ENCODE data around the gene EDIL3. TPM values are rescaled to one million over a fixed set of nuclear protein-coding genes. Genes with fewer than 3 reads are reported as not detected.

Gene EDIL3
- total RNA-seq, 4 donors from 2014 or later = 15.9 to 29.3 (median 24.8) TPM

GRCh38 chr5:84148651-84149050 is 236.0 kb downstream of the EDIL3 start:
- H3K9me3 ChIP-seq = no peaks in the 10 kb centered on the region
- no peaks in the 10 kb centered on the region for H3K4me1 ChIP-seq
- WGBS, 2 donors = 78 to 83% methylated on average over 2 of the region's 2 CpGs
- H3K27me3 ChIP-seq = no peaks in the 10 kb centered on the region
- TF ChIP-seq CTCF (IDR thresholded peaks at IDR 0.05) (no peak), POLR2A (IDR thresholded peaks at IDR 0.05) (no peak), EP300 (IDR thresholded peaks at IDR 0.05) (no peak)
- no peak overlapping the region for H3K4me3 ChIP-seq
- no peak overlapping the region for H3K27ac ChIP-seq
- H3K36me3 ChIP-seq = no peaks in the 10 kb centered on the region
- no peak for DNase-seq (ENCODE audit: low spot score in 2 of 2)

DNA sequence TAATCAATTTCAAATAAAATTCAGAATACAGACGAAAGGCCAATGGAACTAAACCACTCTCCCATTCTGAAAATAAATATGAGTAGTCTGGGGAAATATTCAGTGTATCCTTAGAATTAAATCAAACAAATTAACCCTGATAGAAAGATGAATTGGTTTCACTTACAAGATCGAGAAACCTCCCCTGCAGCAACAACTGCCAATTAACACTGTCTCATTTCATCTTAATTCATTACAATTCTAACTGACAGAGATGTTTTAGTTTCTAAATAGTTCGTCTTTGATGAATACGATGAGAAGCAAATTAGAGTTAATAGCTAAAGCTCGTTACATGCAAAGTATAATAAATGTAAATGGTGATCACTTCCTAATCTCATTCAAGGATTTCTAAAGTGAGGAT is 247.1 kb downstream of the EDIL3 start:
- Histone ChIP-seq H3K9me3 (no peaks in the 10 kb centered on the region), H3K27ac (no peak overlapping the region), H3K4me3 (no peak overlapping the region), H3K27me3 (no peaks in the 10 kb centered on the region), H3K4me1 (no peaks in the 10 kb centered on the region), H3K36me3 (no peaks in the 10 kb centered on the region)
- 84% methylated on average over 5 of the region's 5 CpGs for WGBS, 2 donors
- TF ChIP-seq CTCF (IDR thresholded peaks at IDR 0.05) (no peak), EP300 (IDR thresholded peaks at IDR 0.05) (no peak), POLR2A (IDR thresholded peaks at IDR 0.05) (no peak)
- no peak for DNase-seq (ENCODE audit: low spot score in 2 of 2)

DNA sequence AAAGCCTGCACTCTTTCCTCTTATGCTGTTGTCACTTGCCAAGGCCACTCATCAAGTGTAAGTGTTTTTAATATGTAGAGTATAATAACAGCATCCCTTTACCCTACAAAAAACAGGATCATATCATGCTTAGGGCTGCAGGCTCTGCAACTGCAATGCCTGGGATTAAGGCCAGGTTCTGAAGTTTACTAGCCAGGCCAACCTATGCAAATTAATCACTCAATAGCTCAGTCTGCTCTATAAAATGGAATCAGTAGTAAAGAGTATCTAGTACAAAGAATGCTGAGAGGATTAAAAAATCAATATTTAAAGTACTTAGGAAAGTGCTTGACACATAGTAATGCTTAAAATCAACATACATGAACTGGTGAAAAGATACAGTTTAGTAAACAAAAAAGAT is 253.3 kb downstream of the EDIL3 start:
- TF ChIP-seq POLR2A (IDR thresholded peaks at IDR 0.05) (no peak), CTCF (IDR thresholded peaks at IDR 0.05) (no peak), EP300 (IDR thresholded peaks at IDR 0.05) (no peak)
- no peaks in the 10 kb centered on the region for H3K27me3 ChIP-seq
- no peak for DNase-seq (ENCODE audit: low spot score in 2 of 2)

GRCh38 chr5:84130006-84130580 is 254.6 kb downstream of the EDIL3 start:
- no peak overlapping the region for H3K4me3 ChIP-seq
- H3K9me3 ChIP-seq = no peaks in the 10 kb centered on the region
- H3K27me3 ChIP-seq = no peaks in the 10 kb centered on the region
- no peak overlapping the region for H3K27ac ChIP-seq
- no peak for DNase-seq (ENCODE audit: low spot score in 2 of 2)
- no peaks in the 10 kb centered on the region for H3K36me3 ChIP-seq
- TF ChIP-seq POLR2A (IDR thresholded peaks at IDR 0.05) = no peak
- no peak for TF ChIP-seq EP300 (IDR thresholded peaks at IDR 0.05)
- no peak for TF ChIP-seq CTCF (IDR thresholded peaks at IDR 0.05)
- H3K4me1 ChIP-seq = no peaks in the 10 kb centered on the region
- WGBS, 2 donors = 53 to 56% methylated on average over 3 of the region's 3 CpGs

More for the DNA sequence above, 253.3 kb downstream of the EDIL3 start:
- Histone ChIP-seq H3K9me3 (no peaks in the 10 kb centered on the region), H3K4me3 (no peak overlapping the region), H3K4me1 (no peaks in the 10 kb centered on the region), H3K36me3 (no peaks in the 10 kb centered on the region), H3K27ac (no peak overlapping the region)

GRCh38 chr5:84125216-84125615 is 259.5 kb downstream of the EDIL3 start:
- Histone ChIP-seq H3K4me1 (no peaks in the 10 kb centered on the region), H3K36me3 (no peaks in the 10 kb centered on the region), H3K9me3 (no peaks in the 10 kb centered on the region), H3K27ac (no peak overlapping the region), H3K27me3 (no peaks in the 10 kb centered on the region), H3K4me3 (no peak overlapping the region)
- no peak for TF ChIP-seq EP300 (IDR thresholded peaks at IDR 0.05)
- TF ChIP-seq POLR2A (IDR thresholded peaks at IDR 0.05) = no peak
- TF ChIP-seq CTCF (IDR thresholded peaks at IDR 0.05) = no peak
- no peak for DNase-seq (ENCODE audit: low spot score in 2 of 2)
- 89 to 91% methylated on average over 3 of the region's 3 CpGs for WGBS, 2 donors

All from tibial nerve (tissue), 4 donors.